ENCODE measurements around the gene SORT1.

The SORT1 gene

DNA sequence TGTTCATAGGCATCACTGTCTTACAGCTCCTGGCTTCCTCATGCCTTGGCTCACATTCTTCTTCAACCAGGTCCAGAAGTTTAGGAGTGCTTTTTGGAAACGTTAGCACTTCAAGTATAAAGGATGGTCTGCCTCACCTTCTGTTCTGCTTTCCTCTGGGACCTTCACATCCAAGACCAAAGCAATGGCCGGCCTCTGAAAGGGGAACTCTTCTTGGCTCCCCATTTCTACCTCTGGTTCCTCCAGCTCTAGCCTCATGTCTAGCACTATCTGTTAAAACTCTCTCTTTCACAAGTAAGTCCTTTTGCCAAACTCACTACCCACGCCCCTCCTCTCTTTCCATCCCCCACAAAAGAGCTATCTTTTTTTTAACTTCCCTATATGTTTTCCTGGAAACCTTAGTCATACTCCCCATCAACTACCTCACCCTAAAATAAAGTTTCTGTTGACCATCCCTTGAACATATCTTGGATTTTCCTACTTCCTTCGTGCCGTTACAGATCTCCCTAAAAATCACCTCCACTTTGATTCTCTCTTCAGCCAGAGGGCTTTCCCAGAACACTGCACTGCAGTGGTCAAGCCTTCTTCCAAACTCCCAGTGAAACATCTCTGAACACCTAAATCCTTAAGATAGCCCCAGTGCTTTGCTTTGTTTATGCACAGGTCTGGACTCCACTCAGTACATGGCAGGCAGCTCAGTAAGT, 7.9 kb downstream of the SORT1 start:
- Histone ChIP-seq H3K9me3 (ENCODE audit: insufficient read depth, low read length) (no peaks in the 10 kb centered on the region), H3K36me3 (replicated peaks; ENCODE audit: low read depth, low read length) (no peaks in the 10 kb centered on the region), H3K4me1 (ENCODE audit: low read length) (peaks cover 38% of the 10 kb centered on the region), H4K20me1 (ENCODE audit: insufficient read depth, low read length) (no peaks in the 10 kb centered on the region), H3K27me3 (ENCODE audit: low read depth, low read length) (peaks cover 25% of the 10 kb centered on the region), H3K4me3 (ENCODE audit: low read length) (no peak overlapping the region), H3K9ac (ENCODE audit: low read length) (no peak overlapping the region), H3K27ac (ENCODE audit: low read length) (no peak overlapping the region), H3K4me2 (ENCODE audit: low read length) (no peak overlapping the region), H2AFZ (ENCODE audit: low read depth, low read length) (no peak overlapping the region), H3K79me2 (ENCODE audit: low read length) (no peaks in the 10 kb centered on the region)
- no peak for TF ChIP-seq EZH2phosphoT487 (IDR thresholded peaks at IDR 0.05; ENCODE audit: low read depth)
- TF ChIP-seq CTCF (IDR thresholded peaks at IDR 0.05; ENCODE audit: low read depth, low read length): no peak

GRCh38 chr1:109388884-109389637, 8.7 kb downstream of the SORT1 start:
- H3K79me2 ChIP-seq (ENCODE audit: low read length): no peaks in the 10 kb centered on the region
- peaks cover 20% of the 10 kb centered on the region for H3K27me3 ChIP-seq (ENCODE audit: low read depth, low read length)
- H3K4me1 ChIP-seq (ENCODE audit: low read length): peaks cover 38% of the 10 kb centered on the region
- no peaks in the 10 kb centered on the region for H3K36me3 ChIP-seq (replicated peaks; ENCODE audit: low read depth, low read length)
- no peak overlapping the region for H2AFZ ChIP-seq (ENCODE audit: low read depth, low read length)
- H3K4me3 ChIP-seq (ENCODE audit: low read length): no peak overlapping the region
- no peak overlapping the region for H3K4me2 ChIP-seq (ENCODE audit: low read length)
- H3K27ac ChIP-seq (ENCODE audit: low read length): no peak overlapping the region
- H3K9me3 ChIP-seq (ENCODE audit: insufficient read depth, low read length): no peaks in the 10 kb centered on the region
- H4K20me1 ChIP-seq (ENCODE audit: insufficient read depth, low read length): no peaks in the 10 kb centered on the region
- TF ChIP-seq EZH2phosphoT487 (IDR thresholded peaks at IDR 0.05; ENCODE audit: low read depth): no peak
- no peak for TF ChIP-seq CTCF (IDR thresholded peaks at IDR 0.05; ENCODE audit: low read depth, low read length)
- H3K9ac ChIP-seq (ENCODE audit: low read length): no peak overlapping the region

DNA sequence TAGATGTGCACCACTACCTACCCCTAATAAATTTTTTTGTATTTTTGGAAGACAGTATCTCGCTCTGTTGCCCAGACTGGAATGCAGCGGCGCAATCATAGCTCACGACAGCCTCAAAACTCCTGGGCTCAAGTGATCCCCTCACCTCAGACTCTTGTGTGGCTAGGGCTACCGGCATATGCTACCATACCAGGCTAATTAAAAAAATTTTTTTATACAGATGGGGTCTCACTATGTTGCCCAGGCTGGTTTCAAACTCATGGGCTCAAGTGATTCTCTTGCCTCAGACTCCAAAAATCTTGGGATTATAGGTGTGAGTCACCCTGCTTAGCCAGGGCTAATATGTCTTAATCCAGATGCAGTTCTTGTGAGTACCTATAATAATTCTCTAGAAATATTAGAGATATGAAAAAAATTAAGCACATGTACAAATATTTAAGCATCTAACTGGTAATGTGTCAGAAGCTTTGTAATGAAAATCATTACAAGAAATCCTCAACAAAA, 9.5 kb downstream of the SORT1 start:
- Histone ChIP-seq H3K27me3 (ENCODE audit: low read depth, low read length) (peaks cover 20% of the 10 kb centered on the region), H3K9me3 (ENCODE audit: insufficient read depth, low read length) (no peaks in the 10 kb centered on the region), H3K4me1 (ENCODE audit: low read length) (peaks cover 36% of the 10 kb centered on the region), H3K79me2 (ENCODE audit: low read length) (no peaks in the 10 kb centered on the region), H3K9ac (ENCODE audit: low read length) (no peak overlapping the region), H3K27ac (ENCODE audit: low read length) (no peak overlapping the region), H3K4me3 (ENCODE audit: low read length) (no peak overlapping the region), H3K4me2 (ENCODE audit: low read length) (no peak overlapping the region), H2AFZ (ENCODE audit: low read depth, low read length) (no peak overlapping the region), H3K36me3 (replicated peaks; ENCODE audit: low read depth, low read length) (no peaks in the 10 kb centered on the region), H4K20me1 (ENCODE audit: insufficient read depth, low read length) (no peaks in the 10 kb centered on the region)
- TF ChIP-seq CTCF (IDR thresholded peaks at IDR 0.05; ENCODE audit: low read depth, low read length): no peak
- TF ChIP-seq EZH2phosphoT487 (IDR thresholded peaks at IDR 0.05; ENCODE audit: low read depth): no peak

DNA sequence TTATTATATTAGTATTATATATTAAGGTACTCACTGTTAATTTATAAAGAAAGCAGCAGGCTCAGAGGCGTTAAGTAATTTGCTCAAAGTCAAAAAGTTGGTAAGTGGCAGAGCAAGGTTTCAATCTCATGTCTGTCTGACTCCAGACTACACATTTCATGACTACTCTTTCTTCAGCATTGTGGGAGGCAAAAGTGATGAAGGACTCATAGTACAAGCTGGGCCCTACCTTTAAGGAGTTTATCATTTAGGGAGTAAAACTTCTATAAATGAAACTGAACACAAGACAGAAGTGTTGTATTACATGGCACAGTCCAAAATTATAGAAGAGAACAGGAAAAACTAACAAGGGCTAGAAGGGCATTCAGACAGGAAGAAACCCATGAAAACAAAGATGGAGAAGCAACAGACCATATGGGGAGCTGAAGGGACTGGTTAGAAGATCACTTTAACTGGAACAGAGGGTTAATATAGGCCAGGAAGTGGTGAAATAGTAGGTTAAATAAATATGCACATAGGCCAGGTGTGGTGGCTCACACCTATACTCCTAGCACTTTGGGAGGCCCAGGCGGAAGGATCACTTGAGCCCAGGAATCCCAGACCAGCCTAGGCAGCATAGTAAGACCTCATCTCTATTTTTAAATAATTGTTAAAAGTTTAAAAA, 11.5 kb downstream of the SORT1 start:
- Histone ChIP-seq H3K27ac (ENCODE audit: low read length) (no peak overlapping the region), H3K79me2 (ENCODE audit: low read length) (no peaks in the 10 kb centered on the region), H4K20me1 (ENCODE audit: insufficient read depth, low read length) (no peaks in the 10 kb centered on the region), H3K27me3 (ENCODE audit: low read depth, low read length) (peaks cover 20% of the 10 kb centered on the region), H3K4me1 (ENCODE audit: low read length) (peaks cover 15% of the 10 kb centered on the region), H3K4me3 (ENCODE audit: low read length) (no peak overlapping the region), H3K9ac (ENCODE audit: low read length) (no peak overlapping the region), H3K4me2 (ENCODE audit: low read length) (no peak overlapping the region), H3K36me3 (replicated peaks; ENCODE audit: low read depth, low read length) (no peaks in the 10 kb centered on the region), H2AFZ (ENCODE audit: low read depth, low read length) (no peak overlapping the region), H3K9me3 (ENCODE audit: insufficient read depth, low read length) (no peaks in the 10 kb centered on the region)
- TF ChIP-seq EZH2phosphoT487 (IDR thresholded peaks at IDR 0.05; ENCODE audit: low read depth) (no peak), CTCF (IDR thresholded peaks at IDR 0.05; ENCODE audit: low read depth, low read length) (no peak)
